Superior temporal gyrus (tissue), 1 donor: ENCODE measurements around the gene TMEM115.

ENCODE experiments used
- DNase-seq: peaks from one replicate; pipeline ENCODE4 v3.0.0-alpha.2; 2016; ENCODE audit errors: extremely low spot score

TMEM115 gene

DNA sequence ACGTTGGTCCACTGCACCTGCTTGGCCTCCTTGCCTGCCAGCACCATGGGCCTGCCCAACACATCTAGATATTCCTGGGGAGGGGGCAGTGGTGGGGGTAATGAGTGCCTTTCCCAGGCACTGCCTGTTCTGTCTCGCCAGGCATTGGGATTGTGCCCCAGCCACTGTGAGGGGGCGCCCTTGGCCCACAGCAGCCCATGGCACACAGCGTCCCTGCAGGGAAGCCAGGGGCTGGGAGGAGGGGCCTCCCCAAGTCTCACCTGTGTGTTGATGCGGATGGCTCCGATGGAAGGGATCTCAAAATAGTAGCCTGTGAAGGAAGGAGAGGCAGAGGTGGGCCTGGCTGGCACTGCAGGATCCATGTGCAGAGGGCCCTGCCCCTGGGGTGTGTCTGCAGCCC, 18.7 kb upstream of the TMEM115 start:
- no peak for DNase-seq

DNA sequence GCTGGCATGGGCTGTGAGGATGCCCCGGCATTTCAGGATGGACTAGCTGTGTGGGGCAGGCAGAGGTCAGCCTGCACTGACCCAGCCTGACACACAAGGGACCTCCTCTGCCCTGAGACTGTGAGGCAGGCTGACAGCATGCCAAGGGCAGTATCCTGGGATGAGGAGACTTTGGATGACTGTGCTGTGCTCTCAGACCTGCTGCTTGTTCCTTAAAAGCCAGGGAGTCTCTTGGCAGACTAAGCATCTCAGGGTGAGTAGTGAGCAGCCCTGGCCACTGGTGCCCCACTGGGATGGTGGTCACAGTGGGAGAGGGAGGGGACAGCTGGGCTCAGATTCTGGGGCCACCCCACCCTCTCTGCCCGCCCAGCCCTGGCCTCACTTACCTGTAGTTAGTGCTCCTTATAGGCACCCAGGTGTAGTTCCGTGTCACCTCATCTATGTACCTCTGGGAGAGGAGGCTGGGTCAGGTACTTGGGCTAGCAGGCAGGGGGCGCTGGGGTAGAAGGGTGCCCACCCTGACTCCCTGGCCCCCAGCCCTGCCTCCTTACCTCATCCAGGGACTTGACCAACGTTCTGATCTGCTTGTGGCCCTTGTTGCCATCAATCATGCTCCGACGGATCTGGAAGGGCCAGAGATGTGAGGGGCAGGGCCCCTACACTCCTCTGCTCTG, 16.1 kb upstream of the TMEM115 start:
- no peak for DNase-seq

DNA sequence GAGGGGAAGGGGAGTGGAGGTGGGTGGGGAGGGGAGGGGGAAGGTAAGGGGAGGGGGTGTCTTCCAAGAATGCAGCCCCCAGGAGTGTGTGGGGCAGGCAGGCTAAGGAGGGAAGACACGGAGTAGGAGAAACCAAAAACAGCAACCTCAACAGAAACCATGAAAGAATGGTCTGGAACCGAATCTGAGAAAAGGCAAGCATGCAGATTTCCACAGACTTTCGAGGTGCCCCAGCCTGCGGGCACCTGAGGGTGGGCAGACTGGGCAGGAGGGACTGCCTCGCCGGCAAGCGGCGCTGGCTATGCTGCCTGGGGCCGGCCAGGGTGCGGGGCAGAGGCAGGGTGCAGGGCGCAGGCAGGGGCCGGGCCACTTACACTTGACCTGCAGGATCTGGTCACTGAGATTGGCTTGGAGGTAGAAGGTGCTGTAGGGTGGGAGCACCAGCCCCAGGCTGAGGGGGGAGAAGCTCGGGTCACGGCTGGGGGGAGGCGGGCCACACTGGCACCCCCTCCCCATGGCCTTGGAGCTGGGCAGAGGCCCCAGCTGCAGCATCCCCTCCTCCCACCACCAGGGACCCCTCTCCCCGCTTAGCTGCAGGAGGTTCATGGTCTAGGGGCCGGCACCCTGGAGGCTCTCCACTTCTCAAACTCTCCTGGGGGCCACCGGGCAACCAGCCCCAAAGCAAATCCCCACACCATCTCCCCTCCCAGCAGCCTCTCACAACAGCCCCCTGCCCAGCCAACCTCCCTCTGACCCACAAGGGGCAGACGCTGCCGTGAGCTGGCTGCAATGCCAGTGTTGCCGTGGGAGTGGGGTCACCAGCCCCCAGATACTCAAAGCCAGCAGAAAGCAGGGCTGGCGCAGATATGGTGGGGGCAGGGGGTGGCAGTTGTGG, 15.3 kb upstream of the TMEM115 start:
- DNase-seq: no peak

DNA sequence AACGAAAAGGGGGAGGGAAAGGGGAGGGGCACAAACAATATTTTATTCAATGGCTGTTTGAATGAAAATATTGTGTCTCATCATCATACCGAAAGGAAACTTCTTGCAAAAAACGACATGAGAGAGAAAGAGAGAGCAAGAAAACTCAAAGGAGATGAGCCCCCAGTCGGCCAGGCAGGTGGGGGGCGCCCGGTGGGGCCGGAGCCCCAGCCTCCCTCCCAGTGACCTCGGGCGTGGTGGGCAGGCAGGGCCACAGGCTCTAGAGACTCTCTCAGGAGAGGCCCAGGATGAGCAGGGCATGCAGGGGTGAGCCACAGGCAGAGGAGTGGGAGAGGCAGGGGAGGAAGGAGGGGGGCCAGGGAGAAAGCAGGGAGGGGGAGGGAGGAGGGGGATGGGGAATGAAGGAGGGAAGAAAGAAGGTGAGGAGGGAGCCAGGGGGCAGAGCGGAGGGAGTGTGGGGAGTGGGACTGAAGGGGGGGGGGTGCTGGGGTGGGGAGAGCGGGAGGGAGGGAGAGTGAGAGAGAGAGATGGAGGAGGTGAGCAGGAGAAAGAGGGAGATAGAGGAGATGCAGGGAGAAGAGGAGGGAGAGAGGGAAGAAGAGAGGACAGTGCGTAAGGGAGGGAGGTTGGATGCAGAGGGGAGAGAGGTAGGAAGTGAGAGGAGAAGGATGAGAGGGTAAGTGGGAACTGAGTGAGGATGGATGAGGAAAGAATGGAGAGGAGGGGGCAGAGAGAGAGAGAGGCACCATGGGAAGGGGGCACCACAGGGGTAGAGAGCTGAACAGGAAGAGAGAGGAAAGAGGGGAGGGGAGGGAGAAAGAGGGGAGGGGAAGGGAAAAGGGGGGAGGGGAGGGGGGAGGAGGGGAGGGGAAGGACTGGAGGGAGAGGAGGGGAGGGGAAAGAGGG, 14.1 kb upstream of the TMEM115 start:
- no peak for DNase-seq

DNA sequence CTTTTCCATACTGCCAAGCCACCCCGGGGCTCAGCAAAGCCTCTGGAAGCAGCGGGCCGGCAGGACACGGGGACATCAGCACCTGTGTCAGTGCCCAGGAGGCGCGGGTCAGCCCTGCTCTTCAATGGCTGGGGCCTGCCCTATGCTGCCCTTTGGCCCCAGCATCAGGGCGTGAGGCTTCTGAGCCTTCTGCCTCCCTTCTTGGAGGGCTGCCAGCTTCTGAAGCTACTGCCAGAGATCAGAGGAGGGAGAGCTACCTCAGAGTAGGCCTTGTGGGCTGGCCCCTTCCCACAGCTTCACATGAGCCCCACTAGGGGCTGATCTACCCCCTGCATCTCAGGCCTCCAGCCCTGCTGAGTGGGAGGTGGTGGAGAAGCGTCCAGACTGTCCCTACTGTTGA, 13.0 kb upstream of the TMEM115 start:
- no peak for DNase-seq

DNA sequence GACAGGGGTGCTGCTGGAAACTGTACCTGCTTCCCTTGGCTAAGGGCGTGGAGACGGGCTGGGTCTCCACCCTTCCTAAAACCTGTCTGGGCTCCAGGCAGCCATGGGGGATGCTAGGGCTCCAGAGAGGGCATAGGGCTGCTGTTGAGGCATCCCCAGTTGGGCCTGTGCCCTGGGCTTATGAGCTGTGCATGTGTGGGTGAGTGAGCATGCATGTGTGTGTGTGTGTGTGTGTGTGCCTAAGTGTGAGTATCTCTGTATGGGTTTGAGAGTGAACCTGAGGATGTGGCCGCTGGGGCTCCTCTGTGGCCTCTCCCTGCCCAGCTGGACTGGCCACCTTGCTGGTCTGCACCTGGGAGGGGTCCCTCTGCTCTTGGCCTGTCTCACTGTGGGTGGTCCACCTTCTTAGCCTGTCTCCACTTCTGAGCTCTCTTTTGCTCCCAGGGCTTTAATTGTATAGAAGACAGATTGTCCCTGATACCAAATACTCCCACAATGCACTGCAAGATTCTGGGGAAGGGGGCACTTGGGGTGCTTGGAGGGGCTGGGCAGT, 11.9 kb upstream of the TMEM115 start:
- DNase-seq: no peak

DNA sequence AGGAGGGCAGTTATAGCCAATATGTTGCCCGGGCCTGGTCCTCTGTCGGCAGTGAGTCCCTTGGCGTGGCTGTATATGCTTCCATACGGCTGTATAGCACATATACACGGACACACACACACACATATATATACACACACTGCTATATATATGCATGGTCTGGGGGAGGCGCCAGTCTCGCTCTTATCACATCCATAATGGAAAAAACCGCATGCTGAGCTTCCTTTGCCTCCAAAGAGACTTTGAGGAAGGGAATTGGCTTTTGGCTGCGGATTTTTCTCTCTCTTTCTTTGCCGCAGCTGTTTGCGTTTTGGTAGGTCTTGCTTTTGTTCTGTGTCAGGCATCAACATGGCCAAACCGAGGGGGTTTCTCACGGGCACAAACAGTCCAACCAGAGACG, 11.3 kb upstream of the TMEM115 start:
- peak; percentile 56 for DNase-seq

DNA sequence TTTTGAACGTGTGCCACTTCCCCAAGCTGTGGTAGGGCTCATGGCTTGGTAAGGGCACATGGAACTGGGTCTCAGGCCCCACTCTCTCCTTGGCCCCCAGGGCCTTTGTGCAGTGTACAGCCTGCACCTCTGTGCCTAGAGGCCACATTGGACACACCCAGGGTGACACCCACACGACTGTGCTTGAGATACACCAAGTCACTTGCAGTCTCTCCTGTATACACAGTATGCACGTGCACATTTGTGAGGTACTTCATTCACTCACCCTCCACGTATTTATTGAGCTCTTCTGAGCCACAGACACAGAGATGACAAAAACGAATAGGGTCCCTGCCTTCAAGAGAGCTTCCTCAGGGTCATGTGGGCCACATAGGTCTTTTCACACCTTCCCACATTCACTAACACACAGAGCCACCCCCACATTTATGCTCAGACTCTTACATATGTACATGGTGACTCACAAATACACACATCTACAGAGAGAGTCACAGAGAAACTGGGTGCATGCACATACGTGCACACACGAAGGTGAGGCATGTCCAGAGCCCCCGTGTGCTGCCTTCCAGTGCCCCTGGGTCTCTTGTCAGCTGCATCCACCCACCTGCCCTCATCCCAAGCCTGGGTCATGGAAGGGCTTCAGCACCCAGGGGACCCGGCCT, 9.8 kb upstream of the TMEM115 start:
- no peak for DNase-seq

DNA sequence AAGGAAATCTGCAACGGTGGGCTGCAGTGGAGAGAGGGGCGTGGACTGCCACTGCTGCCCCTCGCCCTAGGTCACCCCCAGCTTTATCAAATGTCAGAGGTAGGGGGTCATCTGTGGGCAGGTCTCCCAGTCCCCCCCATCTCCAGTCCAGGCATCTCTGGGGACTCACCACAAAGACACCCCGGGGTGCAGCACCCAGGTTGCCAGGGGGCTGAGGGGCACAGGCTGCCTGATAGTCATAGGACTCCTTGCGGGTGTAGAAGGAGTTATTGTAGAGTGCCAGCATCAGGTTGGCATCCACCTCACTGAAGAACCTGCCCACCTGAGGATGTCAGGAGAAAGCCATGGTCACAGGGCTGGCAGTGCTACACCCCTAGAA, 6.5 kb upstream of the TMEM115 start:
- DNase-seq: no peak

DNA sequence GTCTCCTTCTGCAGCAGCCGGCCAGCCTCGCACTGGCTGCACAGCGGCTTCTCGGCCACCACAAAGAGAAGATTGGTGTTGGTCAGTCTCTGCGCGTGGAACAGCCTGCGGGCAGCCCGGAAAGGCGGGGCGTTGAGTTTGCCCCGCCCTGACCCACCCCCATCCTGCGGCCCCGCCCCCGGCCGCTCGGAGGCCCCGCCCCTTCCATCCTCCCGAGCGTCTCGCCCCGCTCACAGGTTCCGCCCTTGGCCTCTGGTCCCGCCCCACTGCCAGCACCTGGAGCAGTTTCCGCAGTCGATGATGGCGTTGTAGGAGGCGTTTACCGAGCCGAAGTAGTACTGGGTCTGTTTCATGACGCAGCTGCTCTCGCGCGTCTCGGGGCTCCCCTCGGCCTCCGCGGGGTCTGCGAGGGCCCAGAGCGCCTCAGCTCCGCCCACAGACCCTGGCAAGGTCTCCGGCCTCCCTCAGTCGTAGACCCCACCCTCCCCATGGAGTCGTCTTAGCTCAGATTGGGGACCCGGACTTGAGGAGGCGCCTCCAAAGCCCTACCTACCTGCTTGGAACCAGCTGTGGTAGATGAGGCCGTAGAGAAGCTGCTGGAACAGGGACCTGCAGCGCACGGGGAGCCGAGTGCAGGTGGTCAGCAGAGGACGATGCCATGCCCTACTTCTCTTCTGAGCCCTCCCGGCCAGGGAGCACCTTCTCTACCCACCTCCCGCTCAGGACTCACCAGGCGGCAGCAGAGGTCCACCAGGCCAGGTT, 5.9 kb upstream of the TMEM115 start:
- peak; percentile 48 for DNase-seq

DNA sequence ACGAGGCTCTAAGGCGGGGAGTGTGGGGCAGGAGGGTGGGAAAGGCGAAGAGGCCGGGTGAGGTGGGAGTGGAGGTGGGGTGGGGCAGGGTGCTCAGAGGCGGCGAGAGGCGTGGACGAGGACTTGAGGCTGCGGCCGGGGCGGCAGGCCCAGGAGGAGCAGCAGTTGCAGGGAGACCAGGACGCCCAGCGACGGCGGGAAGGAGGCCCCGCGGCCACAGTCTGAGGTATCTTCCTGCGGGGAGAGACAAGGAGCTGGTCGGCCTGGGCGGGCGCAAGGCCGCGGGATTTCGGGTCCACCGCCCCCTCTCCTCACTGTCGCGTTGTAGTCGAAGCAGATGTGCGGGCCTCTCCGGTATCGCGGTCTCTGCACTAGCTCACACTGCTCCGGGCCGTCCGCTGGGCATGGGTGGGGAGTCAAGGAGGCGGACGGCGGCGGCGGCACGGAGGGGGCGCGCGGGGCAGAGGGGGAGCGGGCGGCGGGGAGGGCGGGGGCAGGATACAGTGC, 5.3 kb upstream of the TMEM115 start:
- DNase-seq: no peak

DNA sequence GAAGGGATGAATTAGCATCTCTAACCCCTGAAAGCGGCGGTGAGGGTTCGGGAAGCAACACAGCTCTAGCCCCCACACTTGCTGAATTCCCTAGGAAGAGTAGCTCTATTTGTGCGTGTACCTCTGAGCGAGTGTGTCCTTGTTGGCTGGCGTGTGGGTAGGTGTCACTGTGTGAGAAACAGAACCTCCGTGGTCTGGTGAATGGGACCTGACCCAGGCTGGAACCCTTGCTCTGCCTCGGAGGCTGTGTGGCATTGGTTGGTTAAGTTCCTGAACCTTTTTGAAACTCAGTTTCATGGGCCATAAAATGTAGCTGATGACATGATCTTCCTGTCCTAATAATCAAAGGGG, 414 bp upstream of the TMEM115 start:
- DNase-seq: no peak

DNA sequence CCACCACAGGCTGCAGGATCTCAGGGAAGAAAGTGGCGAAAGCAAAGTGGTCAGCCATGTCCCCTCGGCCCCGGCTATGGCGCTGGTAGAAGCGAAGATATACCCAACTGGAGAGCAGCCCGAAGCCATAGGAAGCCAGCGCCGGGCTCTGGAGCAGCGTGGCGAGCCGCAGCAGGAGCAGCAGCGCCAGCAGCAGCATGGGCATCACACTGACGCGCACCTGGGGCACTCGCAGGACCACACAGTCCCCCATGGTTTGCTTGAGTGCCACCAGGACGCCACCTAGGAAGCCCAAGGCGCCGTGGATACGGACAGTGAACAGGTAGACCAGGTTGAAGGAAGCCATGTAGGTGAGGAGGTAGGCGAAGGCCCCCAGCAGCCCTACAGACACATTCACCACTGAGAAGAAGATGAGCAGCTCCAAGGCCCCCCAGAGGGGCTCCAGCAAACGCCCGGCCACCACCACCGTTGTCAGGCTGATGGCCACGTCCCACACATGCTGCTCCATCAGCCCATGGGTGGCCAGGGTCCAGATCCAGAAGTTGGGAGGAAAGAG, 888 bp downstream of the TMEM115 start:
- no peak for DNase-seq

DNA sequence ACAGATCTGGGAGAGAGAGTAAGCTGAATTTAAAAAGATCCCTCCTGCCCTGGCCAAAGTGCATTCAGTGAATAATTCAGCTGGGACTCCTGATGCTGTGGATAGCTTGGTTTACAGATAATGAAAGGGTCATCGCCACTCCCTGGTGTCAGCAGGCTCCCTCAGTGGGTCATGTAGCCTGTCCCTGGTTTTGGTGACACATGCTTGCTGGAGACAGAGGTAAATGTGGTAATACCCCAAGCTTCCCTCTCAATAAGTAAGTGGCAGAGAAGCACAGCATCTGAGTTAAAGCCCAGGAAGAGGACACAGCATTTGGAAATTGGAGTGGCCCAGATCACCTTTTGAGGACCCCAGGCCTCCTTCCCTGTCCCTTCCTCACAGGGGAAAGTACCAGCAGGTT, 1.8 kb downstream of the TMEM115 start:
- DNase-seq: no peak

DNA sequence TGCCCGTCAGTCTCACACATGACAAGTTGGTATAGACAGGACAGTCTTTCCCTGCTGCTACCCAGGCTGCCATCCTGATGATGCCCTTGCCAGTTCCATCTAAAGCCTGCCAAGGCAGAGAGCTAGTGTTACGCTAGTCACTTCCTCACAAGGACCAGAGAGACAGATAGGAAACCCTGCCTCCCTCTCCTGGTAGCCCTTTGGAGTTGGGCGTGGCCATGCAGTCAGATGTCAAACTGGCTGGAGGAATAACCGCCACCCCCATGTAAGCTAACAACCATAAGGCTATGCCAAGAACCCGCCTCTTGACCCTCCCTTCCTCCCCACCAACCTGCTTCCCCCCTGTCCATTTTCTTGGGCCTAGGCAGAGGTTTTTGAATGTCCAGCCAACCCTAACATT, 2.8 kb downstream of the TMEM115 start:
- DNase-seq: no peak

DNA sequence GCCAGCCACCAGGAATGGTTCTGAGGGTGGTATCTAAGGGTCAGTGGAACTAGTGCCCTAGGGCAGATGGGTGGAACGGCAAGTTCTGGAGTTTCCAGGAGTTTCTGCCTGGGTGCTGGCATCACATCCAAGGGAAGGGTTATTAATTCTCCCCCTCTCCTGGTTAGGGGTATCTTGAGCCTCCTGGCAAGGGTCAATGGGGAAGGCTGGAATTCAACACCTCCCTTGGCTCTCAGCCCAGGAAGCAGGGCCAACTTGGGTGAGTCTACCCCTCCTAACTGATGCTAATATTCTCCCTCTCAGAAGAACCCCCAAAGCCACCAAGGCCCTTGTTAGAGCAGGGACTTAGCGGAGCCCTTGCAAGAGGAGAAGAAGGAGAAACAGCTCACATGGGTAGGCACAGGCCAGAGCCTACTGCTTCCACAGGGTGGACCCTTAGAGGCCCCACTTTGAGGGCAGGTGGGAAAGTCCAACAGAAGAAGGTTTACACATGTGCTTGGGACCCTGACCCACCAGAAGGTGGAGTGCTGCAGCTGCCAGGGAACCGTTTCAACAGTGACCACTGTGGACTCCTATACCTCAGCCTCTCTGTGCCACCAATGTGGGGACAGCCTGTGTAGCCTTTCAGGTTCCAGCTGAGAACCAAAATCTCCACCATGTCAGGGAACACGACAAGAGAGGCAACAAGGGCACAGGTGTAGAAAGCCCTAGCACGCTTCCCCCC, 3.3 kb downstream of the TMEM115 start:
- DNase-seq: no peak

DNA sequence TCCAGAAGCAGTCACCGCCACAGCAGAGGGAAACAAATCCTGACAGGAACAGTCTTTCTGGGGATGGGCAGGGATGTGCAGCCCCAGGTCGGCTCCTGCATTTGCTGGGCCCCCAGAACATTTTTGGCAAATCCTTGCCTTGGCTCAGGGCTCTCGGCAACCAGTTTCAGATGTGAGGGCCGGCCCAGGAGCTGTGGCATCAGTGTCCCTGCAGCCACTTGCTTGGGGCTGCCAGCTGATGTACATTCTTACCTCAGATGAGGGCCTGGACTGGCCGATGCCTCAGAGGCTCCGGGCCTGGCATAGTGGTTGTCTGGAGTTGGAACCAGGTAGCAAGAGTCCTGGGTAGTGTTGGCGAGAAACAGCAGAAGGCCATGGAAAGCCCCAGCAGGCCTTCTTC, 4.5 kb downstream of the TMEM115 start:
- DNase-seq: no peak

DNA sequence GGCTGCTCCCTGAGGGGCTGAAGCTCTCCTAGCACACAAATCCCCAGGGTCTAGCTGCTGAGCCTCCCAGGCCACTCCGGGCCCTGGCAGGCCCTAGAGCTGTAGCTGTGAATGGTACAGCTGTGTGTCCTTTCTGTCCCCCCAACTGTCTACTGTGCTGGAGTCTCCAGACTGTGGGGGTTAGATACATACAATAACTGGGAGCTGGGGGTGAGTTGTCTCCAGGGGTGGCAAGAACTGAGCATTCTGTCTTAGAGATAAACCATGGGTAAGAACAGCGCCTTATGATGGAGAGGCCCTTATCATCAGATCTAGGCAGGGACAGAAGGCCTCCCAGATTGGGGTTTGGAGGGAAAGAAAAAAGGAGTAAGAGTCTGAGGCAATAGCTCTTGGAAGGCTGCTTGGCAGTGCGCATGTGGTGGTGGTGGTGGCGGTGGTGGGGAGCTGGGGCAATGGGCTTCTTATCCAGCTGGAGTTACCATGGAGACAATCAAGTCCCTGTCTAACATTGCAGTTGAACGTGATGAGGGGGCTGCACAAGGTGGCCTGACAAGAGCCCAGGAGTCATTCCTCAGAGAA, 5.0 kb downstream of the TMEM115 start:
- DNase-seq: no peak
